T-helper 2 cell (primary cell): Measurements from ENCODE around the gene SLC38A1.

Experiments used
- DNase-seq, 5 experiments: peaks; one replicate each; pipeline versions ENCODE4 v3.0.0 to v3.0.0-alpha.2; 2012 to 2022

Gene SLC38A1

GRCh38 chr12:46133751-46134150 lies 135.1 kb downstream of the SLC38A1 start:
- no peak for DNase-seq
